PFSK-1 (cell line): ENCODE data around the gene ENTREP3.

Experiments used
- POLR2AphosphoS5 ChIP-seq: IDR thresholded peaks from 2 replicates; pipeline ENCODE4 v1.6.1; 2012; ENCODE audit warnings: low read depth, mild to moderate bottlenecking, control low read depth, low read length, moderate library complexity
- SIN3A ChIP-seq: IDR thresholded peaks from 2 replicates; pipeline ENCODE4 v1.6.1; 2012; ENCODE audit warnings: mild to moderate bottlenecking, low read length, moderate library complexity, borderline replicate concordance; ENCODE audit not compliant: insufficient read depth
- TAF1 ChIP-seq: IDR thresholded peaks from 2 replicates; pipeline ENCODE4 v1.6.1; 2012; ENCODE audit warnings: low read length, control low read depth, borderline replicate concordance; ENCODE audit not compliant: insufficient read depth
- TF ChIP-seq, protein P1 (sequence below), 2 experiments: IDR thresholded peaks; 2 replicates each; pipeline versions ENCODE4 v1.6.1 to v1.8.0; 2011 to 2012; ENCODE audit warnings: low read depth in 2 of 2, low read length in 2 of 2, control low read depth in 1 of 2, inconsistent platforms in 1 of 2, mild to moderate bottlenecking in 1 of 2, moderate library complexity in 1 of 2; ENCODE audit not compliant: insufficient read depth in 1 of 2

GRCh38 chr1:155277070-155277901, 22.0 kb upstream of the ENTREP3 start, which contains the start of gene HCN3:
- TF ChIP-seq SIN3A: 0 out of 2 replicates have a peak, but pooled peaks have one; percentile 26
- no peak for TF ChIP-seq POLR2AphosphoS5
- TF ChIP-seq TAF1: no peak
- TF ChIP-seq, protein P1, sequence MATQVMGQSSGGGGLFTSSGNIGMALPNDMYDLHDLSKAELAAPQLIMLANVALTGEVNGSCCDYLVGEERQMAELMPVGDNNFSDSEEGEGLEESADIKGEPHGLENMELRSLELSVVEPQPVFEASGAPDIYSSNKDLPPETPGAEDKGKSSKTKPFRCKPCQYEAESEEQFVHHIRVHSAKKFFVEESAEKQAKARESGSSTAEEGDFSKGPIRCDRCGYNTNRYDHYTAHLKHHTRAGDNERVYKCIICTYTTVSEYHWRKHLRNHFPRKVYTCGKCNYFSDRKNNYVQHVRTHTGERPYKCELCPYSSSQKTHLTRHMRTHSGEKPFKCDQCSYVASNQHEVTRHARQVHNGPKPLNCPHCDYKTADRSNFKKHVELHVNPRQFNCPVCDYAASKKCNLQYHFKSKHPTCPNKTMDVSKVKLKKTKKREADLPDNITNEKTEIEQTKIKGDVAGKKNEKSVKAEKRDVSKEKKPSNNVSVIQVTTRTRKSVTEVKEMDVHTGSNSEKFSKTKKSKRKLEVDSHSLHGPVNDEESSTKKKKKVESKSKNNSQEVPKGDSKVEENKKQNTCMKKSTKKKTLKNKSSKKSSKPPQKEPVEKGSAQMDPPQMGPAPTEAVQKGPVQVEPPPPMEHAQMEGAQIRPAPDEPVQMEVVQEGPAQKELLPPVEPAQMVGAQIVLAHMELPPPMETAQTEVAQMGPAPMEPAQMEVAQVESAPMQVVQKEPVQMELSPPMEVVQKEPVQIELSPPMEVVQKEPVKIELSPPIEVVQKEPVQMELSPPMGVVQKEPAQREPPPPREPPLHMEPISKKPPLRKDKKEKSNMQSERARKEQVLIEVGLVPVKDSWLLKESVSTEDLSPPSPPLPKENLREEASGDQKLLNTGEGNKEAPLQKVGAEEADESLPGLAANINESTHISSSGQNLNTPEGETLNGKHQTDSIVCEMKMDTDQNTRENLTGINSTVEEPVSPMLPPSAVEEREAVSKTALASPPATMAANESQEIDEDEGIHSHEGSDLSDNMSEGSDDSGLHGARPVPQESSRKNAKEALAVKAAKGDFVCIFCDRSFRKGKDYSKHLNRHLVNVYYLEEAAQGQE (IDR thresholded peaks at IDR 0.05; ENCODE audit: insufficient read depth in 1 of 2, low read depth in 2 of 2, low read length in 2 of 2): peak in 1 of 2 experiments; percentile 59; a peak in 2 of 4 replicates
